AG04450 (cell line): ENCODE results near the gene AGMO. TPM values are rescaled to one million over a fixed set of nuclear protein-coding genes. Genes with fewer than 3 reads are reported as not detected.

Experiments used
- CTCF ChIA-PET: fragments of 300-600, 350-600 bp; formaldehyde crosslinking; extraction: SDS; loops from one replicate; lab custom pipeline; 2022; ENCODE audit warnings: antibody characterized with exemption, inconsistent platforms; lab: Charles Lee
- POLR2A ChIA-PET: fragments of 350-600 bp; formaldehyde crosslinking; extraction: SDS; loops from one replicate; lab custom pipeline; 2021; ENCODE audit warnings: antibody characterized with exemption, inconsistent platforms; lab: Yijun Ruan, JAX
- DNase-seq: peaks from one replicate; pipeline ENCODE4 v3.0.0-alpha.2; 2011; ENCODE audit warnings: low read depth, low spot score
- H3K27ac ChIP-seq: one replicate; pipeline ENCODE4 v1.5.1; 2012; ENCODE audit warnings: low read depth, low read length, control low read depth
- H3K27me3 ChIP-seq: one replicate; pipeline ENCODE4 v1.6.0; 2012; ENCODE audit warnings: low read length; ENCODE audit not compliant: control insufficient read depth, insufficient read depth
- H3K4me3 ChIP-seq: 2 replicates; pipeline ENCODE4 v1.5.1; 2011; ENCODE audit warnings: mild to moderate bottlenecking, low read depth, low read length, control low read depth
- H3K9me3 ChIP-seq: 2 replicates; pipeline ENCODE4 v1.5.1; 2012; ENCODE audit warnings: low read length; ENCODE audit not compliant: control insufficient read depth, insufficient read depth
- polyA plus RNA-seq: library from polyadenylated mRNA; depleted of rRNA; stranded (reverse); fragments of >200 nt; gene quantifications from 2 replicates; pipeline ENCODE4 v1.2.3, GENCODE V29; 2011
- TF ChIP-seq, protein P1 (sequence below): IDR thresholded peaks from 2 replicates; pipeline ENCODE4 v1.5.1; 2011; ENCODE audit warnings: low read depth, low read length, control low read depth, inconsistent platforms

AGMO gene
- polyA plus RNA-seq, 1 experiment = 0.10 TPM

DNA sequence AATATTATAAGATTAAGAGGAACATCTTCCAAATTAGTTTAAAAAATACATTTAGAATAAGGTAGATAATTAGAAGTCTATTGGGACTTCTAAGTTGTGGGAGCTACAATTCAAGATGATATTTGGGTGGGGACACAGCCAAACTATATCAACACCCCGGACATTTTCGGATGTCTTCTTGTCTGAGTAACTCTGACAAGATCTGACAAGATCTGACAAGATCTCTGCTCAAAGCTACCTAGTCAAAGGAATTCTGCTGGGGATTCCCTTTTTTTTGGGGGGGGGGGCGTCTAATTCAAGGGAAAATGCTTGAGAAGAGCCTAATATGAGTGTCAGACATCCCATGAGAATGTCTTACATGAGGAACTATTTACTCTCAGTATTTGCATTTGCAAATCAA, 5.2 kb upstream of the AGMO start:
- POLR2A ChIA-PET = no interaction called here
- H3K4me3 ChIP-seq = no peak overlapping the region
- CTCF ChIA-PET = interaction anchor here (2.7 kb wide), 1 partner anchor 154 kb away, joined by 7 read pairs; no protein-coding TSS in a partner anchor
- H3K27me3 ChIP-seq = no peaks in the 10 kb centered on the region
- H3K27ac ChIP-seq = no peak overlapping the region
- DNase-seq = no peak
- no peaks in the 10 kb centered on the region for H3K9me3 ChIP-seq
- TF ChIP-seq, protein P1, sequence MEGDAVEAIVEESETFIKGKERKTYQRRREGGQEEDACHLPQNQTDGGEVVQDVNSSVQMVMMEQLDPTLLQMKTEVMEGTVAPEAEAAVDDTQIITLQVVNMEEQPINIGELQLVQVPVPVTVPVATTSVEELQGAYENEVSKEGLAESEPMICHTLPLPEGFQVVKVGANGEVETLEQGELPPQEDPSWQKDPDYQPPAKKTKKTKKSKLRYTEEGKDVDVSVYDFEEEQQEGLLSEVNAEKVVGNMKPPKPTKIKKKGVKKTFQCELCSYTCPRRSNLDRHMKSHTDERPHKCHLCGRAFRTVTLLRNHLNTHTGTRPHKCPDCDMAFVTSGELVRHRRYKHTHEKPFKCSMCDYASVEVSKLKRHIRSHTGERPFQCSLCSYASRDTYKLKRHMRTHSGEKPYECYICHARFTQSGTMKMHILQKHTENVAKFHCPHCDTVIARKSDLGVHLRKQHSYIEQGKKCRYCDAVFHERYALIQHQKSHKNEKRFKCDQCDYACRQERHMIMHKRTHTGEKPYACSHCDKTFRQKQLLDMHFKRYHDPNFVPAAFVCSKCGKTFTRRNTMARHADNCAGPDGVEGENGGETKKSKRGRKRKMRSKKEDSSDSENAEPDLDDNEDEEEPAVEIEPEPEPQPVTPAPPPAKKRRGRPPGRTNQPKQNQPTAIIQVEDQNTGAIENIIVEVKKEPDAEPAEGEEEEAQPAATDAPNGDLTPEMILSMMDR = no peak

DNA sequence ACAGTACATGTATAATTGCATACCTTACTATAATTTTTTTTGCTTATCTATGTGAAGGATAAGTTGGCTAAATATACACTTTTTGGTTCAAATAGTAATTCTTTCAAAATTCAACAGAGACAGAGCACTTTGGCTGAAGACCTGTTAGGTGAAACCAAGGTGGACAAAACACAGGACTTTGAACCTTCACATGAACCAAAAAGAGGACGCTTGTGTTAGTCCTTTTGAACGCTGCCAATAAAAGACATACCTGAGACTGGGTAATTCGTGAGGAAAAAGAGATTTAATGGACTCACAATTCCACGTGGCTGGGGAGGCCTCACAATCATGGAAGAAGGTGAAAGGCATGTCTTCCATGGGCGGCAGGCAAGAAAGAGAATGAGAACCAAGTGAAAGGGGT, 4.7 kb upstream of the AGMO start:
- Histone ChIP-seq H3K27me3 (no peaks in the 10 kb centered on the region), H3K4me3 (no peak overlapping the region), H3K27ac (no peak overlapping the region), H3K9me3 (no peaks in the 10 kb centered on the region)
- TF ChIP-seq, protein P1 = no peak
- POLR2A ChIA-PET = no interaction called here
- CTCF ChIA-PET = interaction anchor here (1.2 to 2.7 kb wide), 2 partner anchors 154 to 155 kb away, joined by 6 to 7 read pairs; no protein-coding TSS in a partner anchor
- no peak for DNase-seq

DNA sequence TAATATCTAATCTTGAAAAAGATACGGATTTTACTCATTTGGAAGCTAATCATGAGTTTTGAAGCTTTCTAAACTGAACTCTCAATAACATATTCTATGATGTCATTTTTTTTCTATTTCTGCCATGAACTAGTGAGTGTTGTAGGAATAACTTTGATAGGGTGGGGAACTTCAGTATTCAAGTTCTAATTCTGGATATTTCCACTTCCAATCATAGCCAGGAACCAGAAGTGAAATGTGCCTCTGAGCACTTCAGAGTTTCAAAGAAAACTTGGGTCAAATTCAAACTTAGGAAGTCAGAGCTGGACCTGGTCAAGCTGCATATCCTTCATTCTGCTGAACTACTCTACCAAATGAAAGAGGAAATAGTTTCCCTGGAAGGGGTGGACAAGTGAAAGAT, 847 bp downstream of the AGMO start:
- no peak overlapping the region for H3K4me3 ChIP-seq

DNA sequence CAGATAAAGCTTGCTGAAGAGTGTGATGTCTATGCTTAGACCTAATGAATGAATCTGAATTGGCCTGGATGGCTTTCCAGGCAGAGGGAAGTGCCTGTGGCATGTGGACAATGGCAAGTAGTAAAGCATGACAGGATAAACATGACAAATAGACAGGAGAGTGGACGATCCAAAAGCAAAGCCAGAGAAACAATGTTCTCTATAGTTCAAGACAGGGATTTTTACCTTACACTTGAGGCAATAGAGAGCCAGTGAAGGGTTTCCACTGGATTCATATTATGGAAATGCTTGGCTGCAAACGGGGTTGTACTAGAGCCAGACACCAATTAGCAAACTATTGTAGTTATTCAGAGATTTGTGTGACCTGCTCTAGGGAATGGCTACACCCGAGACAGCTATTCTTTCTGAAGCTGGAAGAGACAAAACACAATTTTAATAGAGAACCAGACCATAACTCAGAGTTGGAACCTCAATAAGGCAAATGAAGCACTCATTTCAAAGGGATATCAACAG, 2.3 kb downstream of the AGMO start:
- ChIA-PET CTCF (no interaction called here), POLR2A (no interaction called here)
- Histone ChIP-seq H3K4me3 (no peak overlapping the region), H3K9me3 (no peaks in the 10 kb centered on the region), H3K27ac (no peak overlapping the region), H3K27me3 (no peaks in the 10 kb centered on the region)
- DNase-seq = no peak
- TF ChIP-seq, protein P1 = no peak

More for the DNA sequence above, 847 bp downstream of the AGMO start:
- Histone ChIP-seq H3K27me3 (no peaks in the 10 kb centered on the region), H3K27ac (no peak overlapping the region), H3K9me3 (no peaks in the 10 kb centered on the region)
- ChIA-PET CTCF (no interaction called here), POLR2A (no interaction called here)
- no peak for DNase-seq
- TF ChIP-seq, protein P1 = no peak

DNA sequence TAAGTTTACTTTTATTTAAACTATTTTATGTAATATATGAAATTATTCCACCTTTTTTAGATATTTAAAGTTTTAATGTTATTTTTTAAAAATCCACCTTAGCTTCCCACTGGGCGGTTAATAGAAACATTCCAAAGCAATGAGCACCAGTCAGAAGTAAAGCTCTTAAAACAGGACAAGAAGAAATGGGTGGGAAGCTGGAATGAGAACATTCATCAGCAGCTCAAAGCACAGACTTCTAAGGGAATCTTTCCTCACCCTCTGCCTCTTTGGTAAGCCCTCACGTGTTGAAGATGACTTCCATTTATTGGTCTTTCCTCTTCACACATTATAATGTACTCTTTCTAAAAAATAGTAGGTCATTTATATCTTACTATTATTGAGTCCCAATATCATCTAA, 3.1 kb downstream of the AGMO start:
- POLR2A ChIA-PET = no interaction called here
- DNase-seq = no peak

More for the DNA sequence above, 3.1 kb downstream of the AGMO start:
- Histone ChIP-seq H3K27me3 (no peaks in the 10 kb centered on the region), H3K27ac (no peak overlapping the region), H3K4me3 (no peak overlapping the region), H3K9me3 (no peaks in the 10 kb centered on the region)
- CTCF ChIA-PET = interaction anchor here (0.6 kb wide), 1 partner anchor 192 kb away, joined by 3 read pairs; no protein-coding TSS in a partner anchor
- TF ChIP-seq, protein P1 = no peak
